Islet precursor cell (in vitro differentiated cells): ENCODE results near the gene SLC34A1.
A peak's percentile ranks its signal among the peaks of the same experiment; 100 is the strongest.
"Not testable (repeated sequence)": the region's sequence is repeated elsewhere in the genome, so short reads cannot be mapped to it uniquely, and the experiment has no call there.

Experiments
- DNase-seq: peaks from one replicate; pipeline ENCODE4 v3.0.0-alpha.2; 2018

SLC34A1 gene

GRCh38 chr5:177384134-177384533, at the start of gene SLC34A1:
SLC34A1 (plus strand) TSS chr5:177384434; CDS start chr5:177385742, 1,308 bp downstream.
- DNase-seq: no peak

GRCh38 chr5:177334781-177335700, 49.2 kb upstream of the SLC34A1 start:
- no peak for DNase-seq

DNA sequence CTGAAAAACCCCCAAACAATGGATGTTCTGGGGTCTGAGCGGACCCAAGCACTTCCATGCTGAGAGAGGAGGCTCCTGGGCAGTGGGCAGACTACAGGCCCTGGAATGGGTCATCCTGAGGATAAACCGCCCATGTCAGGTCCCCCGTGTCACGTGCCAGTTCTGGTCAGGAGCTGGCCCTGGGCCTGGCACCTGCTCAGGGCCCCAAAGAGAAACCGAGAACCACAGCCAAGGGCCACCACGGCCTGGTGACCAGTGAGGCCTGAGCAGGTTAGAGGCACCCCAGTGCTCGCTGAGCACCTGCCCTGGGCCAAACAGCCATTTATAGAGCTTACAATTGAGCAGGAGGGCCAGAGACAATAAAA, 48.6 kb upstream of the SLC34A1 start:
- no peak for DNase-seq

GRCh38 chr5:177336112-177336511, 48.1 kb upstream of the SLC34A1 start:
- DNase-seq: peak; percentile 75

GRCh38 chr5:177336603-177337494, 47.4 kb upstream of the SLC34A1 start:
- no peak for DNase-seq

DNA sequence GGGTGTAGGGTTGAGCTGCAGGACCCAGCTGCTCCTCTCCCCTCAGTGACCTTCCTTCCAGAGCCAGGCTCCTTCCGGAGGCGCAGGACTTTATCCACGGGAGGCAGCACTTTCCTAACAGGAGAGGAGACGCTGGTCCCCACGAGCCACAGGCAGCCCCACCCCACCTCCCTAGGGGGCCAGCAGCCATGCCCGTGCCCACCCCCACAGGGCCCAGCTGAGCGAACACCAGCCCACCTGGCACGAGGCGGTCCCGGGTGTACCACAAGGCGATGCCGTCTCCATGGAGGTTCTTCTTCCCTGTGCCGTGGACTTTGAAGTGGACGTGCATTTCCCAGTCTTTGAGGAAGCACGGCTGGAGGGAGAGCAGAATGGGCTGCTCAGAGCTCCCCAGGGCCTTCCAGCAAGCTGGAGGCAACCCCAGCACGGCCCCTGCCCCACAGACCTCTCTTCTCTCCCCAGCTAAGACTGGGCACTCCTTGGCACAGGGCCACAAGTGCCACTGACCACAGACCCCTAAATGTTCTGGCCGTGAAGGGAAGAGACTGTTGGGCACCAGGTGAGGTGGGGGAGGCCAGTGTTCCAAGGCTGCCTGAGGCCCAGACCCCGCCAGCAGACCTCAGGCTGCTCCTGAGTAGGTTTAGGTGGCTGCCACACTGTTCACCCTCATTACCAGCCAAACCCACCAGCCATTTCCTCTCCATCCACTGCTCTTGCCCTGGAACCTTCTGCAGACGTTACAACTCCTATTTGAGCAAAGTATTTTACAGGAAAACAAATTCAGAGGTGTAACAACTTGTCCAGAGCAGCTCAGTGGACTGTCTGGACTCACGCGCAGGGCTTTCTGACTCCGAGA, 45.8 kb upstream of the SLC34A1 start:
- no peak for DNase-seq

GRCh38 chr5:177339107-177339638, 45.1 kb upstream of the SLC34A1 start:
- no peak for DNase-seq

DNA sequence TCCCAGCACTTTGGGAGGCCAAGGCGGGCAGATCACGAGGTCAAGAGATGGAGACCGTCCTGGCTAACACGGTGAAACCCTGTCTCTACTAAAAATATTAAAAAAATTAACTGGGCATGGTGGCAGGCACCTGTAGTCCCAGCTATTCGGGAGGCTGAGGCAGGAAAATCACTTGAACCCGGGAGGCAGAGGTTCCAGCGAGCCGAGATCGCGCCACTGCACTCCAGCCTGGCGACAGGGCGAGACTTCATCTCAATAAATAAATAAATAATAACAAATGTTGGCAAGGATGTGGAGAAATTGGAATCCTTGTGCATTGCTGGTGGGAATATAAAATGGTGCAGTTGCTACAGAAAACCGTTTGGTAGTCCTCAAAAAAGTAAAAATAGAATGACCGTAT, 41.2 kb upstream of the SLC34A1 start:
- not testable (repeated sequence) for DNase-seq

DNA sequence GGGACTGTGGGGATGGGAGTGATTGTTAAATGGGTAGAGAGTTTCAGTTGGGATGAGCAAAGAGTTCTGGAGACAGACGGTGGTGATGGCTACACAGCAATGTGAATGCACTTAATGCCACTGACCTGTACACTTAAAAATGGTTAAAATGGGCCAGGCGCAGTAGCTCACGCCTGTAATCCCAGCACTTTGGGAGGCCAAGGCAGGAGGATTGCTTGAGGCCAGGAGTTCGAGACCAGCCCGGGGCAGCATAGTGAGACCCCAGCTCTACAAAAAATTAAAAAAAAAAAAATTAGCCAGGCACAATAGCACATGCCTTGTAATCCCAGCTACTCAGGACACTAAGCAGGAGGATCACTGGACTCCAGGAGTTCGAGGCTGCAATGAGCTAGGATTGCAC, 40.5 kb upstream of the SLC34A1 start:
- DNase-seq: no peak

DNA sequence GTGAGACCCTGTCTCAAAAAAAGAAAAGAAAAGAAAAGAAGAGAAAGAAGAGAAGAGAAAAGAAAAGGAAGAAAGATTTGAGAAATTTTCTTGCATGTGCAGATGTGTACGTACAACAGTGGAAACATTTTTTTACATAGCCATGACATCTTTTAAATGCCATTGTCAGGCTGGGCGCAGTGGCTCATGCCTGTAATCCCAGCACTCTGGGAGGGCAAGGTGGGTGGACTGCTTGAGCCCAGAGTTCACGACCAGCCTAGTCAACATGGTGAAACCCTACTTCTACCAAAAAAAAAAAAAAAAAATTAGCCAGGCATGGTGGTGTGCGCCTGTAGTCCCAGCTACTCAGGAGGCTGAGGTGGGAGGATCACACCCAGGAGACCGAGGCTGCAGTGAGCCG, 39.3 kb upstream of the SLC34A1 start:
- no peak for DNase-seq

DNA sequence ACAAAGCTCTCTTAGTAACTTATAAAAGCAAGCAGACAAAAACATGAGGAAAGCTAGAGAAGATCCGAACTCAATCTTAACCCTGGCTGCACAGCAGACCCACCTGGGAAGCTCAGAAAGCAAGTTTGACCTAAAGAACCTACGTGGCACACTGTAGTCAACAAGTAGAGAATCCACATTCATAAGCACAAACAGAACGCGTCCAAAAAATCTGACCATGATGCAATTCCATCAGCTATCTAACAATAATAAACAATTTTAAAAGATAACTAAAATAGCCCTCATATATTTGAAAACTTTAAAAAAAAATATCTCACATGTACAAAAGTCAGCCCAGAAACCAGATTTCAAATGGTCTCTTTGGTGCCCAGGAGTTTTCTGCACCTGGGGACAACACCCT, 37.4 kb upstream of the SLC34A1 start:
- no peak for DNase-seq

- DNase-seq: no peak
Measured at GRCh38 chr5:177347699-177348098, 36.5 kb upstream of the SLC34A1 start.

DNA sequence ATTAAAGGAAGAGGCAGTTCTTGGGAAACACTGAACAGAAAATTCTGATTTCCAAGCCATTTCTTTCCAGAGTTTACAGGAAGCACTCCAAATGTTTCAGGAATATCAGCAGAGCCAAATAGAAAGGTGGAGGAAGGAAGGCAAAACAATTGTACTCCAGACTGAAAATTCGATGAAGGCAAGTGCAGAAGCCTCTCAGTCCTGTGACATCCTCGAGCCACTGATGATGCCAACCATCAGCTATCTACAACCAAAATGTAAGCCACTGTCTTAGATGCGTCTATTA, 34.9 kb upstream of the SLC34A1 start:
- DNase-seq: no peak

DNA sequence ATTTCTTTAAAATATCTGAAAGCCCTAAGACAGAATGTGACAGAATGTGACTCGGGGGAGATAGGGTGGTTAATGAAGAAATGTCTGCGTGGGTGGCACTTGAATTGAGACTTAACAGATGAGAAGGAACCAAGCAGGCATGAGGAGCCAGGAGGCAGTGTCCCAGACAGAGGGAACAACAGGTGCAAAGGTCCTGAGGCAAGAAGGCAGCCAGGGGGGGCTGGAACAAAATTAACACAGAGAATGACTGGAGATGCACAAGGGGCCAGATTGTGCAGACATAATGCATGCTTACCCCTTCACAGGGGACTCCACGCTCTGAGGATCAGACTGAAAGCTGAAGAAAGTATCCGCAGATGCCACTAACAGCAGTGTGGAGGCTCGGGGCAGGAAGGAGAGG, 34.5 kb upstream of the SLC34A1 start:
- DNase-seq: peak; percentile 39

GRCh38 chr5:177350776-177351391, 33.4 kb upstream of the SLC34A1 start:
- DNase-seq: no peak

DNA sequence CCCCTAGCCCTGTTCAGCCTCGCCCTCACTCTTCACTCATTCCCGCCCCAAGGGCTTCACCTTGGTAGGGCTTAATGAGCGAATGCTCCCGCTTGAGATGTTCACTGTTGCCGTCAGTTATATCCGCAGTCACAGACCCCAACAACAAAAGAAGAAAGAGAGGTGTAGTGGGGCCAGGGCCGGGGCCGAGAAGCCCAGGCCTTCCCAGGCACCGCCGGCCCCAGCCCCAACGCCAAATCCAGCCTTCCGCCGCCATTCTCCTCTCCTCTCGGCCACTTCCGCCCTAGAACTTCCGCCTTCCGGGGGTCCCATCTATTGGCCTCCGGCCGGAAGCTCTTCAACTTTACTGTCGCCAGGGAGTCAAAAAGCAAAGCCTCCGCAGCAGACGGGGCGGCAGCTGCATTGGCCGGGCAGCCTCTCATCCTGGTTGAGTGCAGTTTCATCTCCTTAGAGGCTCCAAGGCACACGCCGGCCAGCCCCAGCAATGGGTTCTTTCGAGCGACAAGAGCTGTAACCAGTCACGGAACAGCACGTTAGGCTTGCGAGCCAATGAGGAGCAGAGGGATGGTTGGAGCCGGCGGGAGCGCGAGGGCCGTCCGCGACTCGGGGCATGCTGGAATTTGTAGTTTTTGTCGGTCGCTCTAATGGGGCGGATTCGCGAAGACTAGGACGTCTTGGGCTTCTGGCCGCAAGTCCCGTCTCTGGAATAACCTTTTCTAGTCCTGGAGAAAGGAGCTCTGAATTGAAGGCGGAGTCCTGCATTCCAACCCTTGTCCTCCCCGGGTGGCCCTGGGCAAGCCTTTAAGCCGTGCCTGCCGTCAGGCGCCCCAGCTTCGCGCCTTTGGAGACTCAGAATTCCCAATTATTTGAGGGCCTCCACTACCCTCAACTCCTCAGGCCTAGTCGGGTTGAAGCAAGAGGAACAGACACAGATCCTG, 32.6 kb upstream of the SLC34A1 start, which contains the start of gene LMAN2:
Gene LMAN2 (minus strand): TSS at position 277 of the 938 bp plus-strand sequence. CDS start 21 bp downstream, at position 256.
- DNase-seq: peak; percentile 97

- DNase-seq: no peak
Measured at GRCh38 chr5:177353093-177353492, 31.1 kb upstream of the SLC34A1 start.

DNA sequence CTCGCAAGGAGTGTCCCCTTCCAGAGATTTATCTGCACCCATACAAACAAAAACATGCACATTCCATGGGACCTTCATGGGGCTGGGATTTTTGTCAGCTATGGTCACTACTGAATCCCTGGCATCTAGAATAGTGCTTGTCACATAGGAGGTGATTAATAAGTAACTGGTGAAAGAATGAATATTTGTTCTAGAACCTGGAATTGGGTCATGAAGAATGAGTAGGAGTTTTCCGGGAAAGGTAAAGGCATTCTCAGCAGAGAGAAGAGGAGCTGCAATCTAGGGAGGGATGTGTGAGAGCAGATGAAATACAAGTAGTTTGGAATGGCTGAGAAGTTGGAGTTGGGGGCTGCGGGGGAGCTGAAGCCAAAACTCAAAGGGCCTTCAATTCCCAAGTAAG, 30.0 kb upstream of the SLC34A1 start:
- no peak for DNase-seq

- no peak for DNase-seq
Measured at GRCh38 chr5:177354711-177355110, 29.5 kb upstream of the SLC34A1 start.

DNA sequence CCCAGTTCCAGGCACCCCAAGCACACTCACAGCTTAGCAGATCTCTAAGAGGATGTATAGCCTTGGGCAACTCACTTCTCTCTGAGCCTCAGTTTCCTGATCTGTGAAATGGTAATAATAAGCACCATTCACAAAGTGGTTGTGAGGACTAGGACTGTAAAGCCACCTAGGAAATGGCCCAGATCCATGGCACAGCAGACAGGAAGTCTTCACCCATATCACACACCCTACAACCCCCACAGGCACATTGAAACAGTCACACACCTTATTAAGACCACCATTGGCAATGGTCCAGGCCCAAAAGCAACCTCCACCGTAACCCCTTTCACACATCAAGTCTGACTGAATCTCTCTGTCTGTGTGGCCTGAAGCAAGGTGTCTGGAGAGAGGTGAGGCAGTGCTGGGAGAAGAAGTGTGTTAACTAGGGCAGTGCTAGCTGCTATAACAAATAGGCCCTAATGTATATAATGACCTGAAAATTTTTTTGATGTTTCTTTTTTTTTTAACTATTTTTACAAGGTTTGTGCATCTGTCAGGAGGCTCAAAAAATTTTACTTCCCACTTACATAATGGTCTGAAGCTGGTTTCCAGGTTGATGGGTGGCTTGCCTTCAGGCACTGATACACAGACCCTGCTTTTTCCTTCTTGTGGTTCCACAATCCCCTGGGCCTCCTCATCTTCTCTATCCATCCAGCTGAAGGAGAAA, 28.9 kb upstream of the SLC34A1 start:
- no peak for DNase-seq

DNA sequence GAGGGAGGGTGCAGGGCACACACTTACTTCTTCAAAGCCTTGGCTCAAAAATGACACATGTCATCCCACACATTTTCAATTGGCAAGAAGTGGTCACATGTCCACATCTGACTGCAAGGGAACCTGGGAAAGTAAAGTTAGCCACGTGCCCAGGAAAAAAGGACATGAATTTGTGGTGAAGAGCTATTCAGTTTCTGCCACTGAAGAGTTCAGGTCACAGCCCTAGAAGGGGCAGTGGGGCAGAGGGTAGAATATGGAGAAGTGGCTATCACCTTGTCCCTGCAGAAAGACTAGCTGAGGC, 28.4 kb upstream of the SLC34A1 start:
- no peak for DNase-seq
